ENCODE results near the gene CFHR4. TPM values are rescaled to one million over a fixed set of nuclear protein-coding genes. Genes with fewer than 3 reads are reported as not detected.
"Not testable (repeated sequence)": the region's sequence is repeated elsewhere in the genome, so short reads cannot be mapped to it uniquely, and the experiment has no call there.

Gene CFHR4
- total RNA-seq: not detected in 2 replicates
- long read RNA-seq: 0 reads

DNA sequence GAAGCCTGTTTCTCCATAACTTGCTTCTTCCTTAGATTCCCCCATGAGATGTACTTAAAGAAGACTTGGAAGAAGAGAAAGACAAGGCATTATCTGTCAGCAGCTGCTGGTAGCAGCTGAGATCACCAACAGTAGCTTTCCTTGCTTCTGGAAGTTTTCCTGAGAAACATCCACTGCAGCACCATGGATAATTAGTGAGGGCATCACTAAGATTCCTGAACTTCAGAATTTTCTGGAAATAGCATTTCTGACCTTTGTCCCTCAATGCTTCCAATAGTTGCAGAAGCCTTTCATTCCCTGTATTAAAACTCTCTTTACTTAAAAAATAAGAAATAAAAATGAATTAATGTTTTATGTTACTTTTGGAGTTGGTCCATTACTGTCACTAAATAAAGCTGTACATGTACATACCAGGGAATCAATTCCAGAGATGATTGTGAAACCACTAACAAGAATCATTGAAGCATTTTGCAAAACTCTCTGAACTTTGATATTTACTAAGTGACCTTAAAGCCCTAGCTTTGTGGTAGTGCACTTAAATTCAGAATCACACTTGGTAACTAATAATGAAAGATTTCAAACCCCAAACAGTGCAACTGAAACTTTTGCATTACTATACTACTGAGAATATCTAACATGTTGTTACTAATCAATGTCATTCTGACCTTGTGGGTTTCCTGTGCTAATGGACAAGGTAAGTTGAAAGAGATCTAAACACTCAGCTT is at the start of gene CFHR4:
Gene CFHR4, plus strand, starts transcription at position 538 of the 725 bp plus-strand sequence. Its CDS starts 99 bp downstream, at position 637.
- TF ChIP-seq, protein P1, sequence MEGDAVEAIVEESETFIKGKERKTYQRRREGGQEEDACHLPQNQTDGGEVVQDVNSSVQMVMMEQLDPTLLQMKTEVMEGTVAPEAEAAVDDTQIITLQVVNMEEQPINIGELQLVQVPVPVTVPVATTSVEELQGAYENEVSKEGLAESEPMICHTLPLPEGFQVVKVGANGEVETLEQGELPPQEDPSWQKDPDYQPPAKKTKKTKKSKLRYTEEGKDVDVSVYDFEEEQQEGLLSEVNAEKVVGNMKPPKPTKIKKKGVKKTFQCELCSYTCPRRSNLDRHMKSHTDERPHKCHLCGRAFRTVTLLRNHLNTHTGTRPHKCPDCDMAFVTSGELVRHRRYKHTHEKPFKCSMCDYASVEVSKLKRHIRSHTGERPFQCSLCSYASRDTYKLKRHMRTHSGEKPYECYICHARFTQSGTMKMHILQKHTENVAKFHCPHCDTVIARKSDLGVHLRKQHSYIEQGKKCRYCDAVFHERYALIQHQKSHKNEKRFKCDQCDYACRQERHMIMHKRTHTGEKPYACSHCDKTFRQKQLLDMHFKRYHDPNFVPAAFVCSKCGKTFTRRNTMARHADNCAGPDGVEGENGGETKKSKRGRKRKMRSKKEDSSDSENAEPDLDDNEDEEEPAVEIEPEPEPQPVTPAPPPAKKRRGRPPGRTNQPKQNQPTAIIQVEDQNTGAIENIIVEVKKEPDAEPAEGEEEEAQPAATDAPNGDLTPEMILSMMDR (IDR thresholded peaks at IDR 0.05): no peak
- no peak for DNase-seq (ENCODE audit: extremely low spot score, unreplicated experiment)
- Mint-ChIP-seq H3K4me1 (ENCODE audit: unreplicated experiment) (no peaks in the 10 kb centered on the region), H3K27me3 (ENCODE audit: unreplicated experiment) (peaks cover 30% of the 10 kb centered on the region), H3K36me3 (ENCODE audit: unreplicated experiment) (no peaks in the 10 kb centered on the region), H3K9me3 (ENCODE audit: unreplicated experiment) (no peaks in the 10 kb centered on the region), H3K4me3 (ENCODE audit: unreplicated experiment) (no peak within 1 kb of the TSS), H3K27ac (ENCODE audit: unreplicated experiment) (no peak within 1 kb of the TSS)

DNA sequence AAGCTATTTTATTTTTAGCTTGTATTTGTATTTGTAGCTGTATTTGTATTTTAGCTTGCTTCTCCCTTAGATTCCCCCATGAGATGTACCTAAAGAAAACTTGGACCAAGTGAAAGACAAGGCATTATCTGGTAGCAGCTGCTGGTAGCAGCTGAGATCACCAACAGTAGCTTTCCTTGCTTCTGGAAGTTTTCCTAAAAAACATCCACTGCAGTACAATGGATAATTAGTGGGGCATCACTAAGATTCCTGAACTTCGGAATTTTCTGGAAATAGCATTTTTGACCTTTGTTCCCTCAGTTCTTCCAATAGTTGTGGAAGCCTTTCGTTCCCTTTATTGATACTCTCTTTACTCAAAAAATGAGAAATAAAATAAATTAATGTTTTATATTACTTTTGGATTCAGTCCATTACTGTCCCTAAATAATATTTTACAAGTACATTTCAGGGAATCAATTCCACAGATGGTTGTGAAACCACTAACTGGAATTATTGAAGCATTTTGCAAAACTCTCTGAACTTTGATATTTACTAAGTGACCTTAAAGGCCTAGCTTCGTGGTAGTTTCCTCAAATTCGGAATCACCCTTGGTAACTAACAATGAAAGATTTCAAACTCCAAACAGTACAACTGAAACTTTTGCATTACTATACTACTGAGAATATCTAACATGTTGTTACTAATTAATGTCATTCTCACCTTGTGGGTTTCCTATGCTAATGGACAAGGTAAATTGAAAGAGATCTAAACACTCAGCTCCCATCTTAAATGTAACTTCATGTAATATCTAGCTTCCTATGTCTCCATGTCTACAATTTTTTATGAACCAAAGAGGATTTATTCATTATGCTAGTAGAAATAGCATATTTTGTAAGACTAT is 38.0 kb upstream of the CFHR4 start:
- not testable (repeated sequence) for H3K9me3 Mint-ChIP-seq (ENCODE audit: unreplicated experiment); H3K36me3 Mint-ChIP-seq (ENCODE audit: unreplicated experiment); H3K27ac Mint-ChIP-seq (ENCODE audit: unreplicated experiment); DNase-seq (ENCODE audit: extremely low spot score, unreplicated experiment); H3K4me1 Mint-ChIP-seq (ENCODE audit: unreplicated experiment); H3K4me3 Mint-ChIP-seq (ENCODE audit: unreplicated experiment)
- peaks cover 25% of the 10 kb centered on the region for H3K27me3 Mint-ChIP-seq (ENCODE audit: unreplicated experiment)

- Mint-ChIP-seq H3K36me3 (ENCODE audit: unreplicated experiment) (no peaks in the 10 kb centered on the region), H3K9me3 (ENCODE audit: unreplicated experiment) (no peaks in the 10 kb centered on the region), H3K27me3 (ENCODE audit: unreplicated experiment) (peaks cover 28% of the 10 kb centered on the region), H3K27ac (ENCODE audit: unreplicated experiment) (no peak overlapping the region), H3K4me3 (ENCODE audit: unreplicated experiment) (no peak overlapping the region), H3K4me1 (ENCODE audit: unreplicated experiment) (no peaks in the 10 kb centered on the region)
- no peak for DNase-seq (ENCODE audit: extremely low spot score, unreplicated experiment)
- TF ChIP-seq, protein P1 (IDR thresholded peaks at IDR 0.05): no peak
These were observed 31.8 kb upstream of the CFHR4 start for GRCh38 chr1:196856053-196856452.

DNA sequence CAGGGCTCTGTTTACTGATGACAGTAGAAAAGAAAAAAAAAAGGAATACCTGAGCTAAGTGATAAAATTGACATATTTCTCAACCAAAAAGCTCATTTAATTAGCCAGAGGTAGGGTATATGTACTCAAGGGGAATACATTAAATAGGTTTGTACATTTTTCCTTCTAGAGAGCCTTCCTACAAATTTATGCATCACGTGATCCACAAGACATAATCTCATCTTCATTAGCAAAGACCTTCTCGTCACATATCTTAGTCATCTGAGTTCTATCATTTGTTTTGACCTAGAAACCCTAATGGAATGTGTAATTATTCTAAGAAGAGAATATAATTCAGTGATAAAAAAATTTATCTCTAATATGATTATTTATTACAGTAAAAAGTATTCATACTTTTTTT is 30.7 kb upstream of the CFHR4 start:
- DNase-seq (ENCODE audit: extremely low spot score, unreplicated experiment): no peak
- TF ChIP-seq, protein P1 (IDR thresholded peaks at IDR 0.05): no peak
- H3K27ac Mint-ChIP-seq (ENCODE audit: unreplicated experiment): no peak overlapping the region
- no peak overlapping the region for H3K4me3 Mint-ChIP-seq (ENCODE audit: unreplicated experiment)
- no peaks in the 10 kb centered on the region for H3K36me3 Mint-ChIP-seq (ENCODE audit: unreplicated experiment)
- H3K4me1 Mint-ChIP-seq (ENCODE audit: unreplicated experiment): no peaks in the 10 kb centered on the region
- peaks cover 24% of the 10 kb centered on the region for H3K27me3 Mint-ChIP-seq (ENCODE audit: unreplicated experiment)
- no peaks in the 10 kb centered on the region for H3K9me3 Mint-ChIP-seq (ENCODE audit: unreplicated experiment)

DNA sequence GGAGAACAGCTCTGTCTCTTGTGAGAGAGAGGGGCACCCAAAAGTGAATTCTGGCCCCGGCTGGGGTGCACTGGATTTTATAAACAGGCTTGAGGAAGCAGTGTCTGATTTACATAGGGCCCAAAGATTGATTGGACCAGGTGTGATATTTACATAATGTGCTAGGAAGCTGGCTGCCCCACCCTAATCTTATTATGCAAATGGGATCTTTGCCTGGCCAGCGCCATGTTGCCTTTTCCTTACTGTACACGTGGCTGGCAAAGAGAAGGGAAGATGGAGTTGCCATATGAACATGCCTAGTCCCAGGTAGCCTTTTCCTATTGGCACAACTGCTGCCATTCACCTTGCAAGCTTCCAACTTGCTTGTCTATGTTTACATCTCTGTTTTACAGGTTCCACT is 29.0 kb upstream of the CFHR4 start:
- Mint-ChIP-seq H3K4me3 (ENCODE audit: unreplicated experiment) (no peak overlapping the region), H3K9me3 (ENCODE audit: unreplicated experiment) (no peaks in the 10 kb centered on the region), H3K27ac (ENCODE audit: unreplicated experiment) (no peak overlapping the region), H3K27me3 (ENCODE audit: unreplicated experiment) (peaks cover 19% of the 10 kb centered on the region), H3K4me1 (ENCODE audit: unreplicated experiment) (no peaks in the 10 kb centered on the region), H3K36me3 (ENCODE audit: unreplicated experiment) (no peaks in the 10 kb centered on the region)
- TF ChIP-seq, protein P1 (IDR thresholded peaks at IDR 0.05): no peak
- DNase-seq (ENCODE audit: extremely low spot score, unreplicated experiment): no peak
